Testis (tissue), 3 donors: ENCODE results near the gene KIAA1755. TPM values are rescaled to one million over a fixed set of nuclear protein-coding genes. Genes with fewer than 3 reads are reported as not detected.

Source experiments
- DNase-seq: peaks from one replicate; pipeline ENCODE4 v3.0.0-alpha.2; 2019
- H3K27ac ChIP-seq, 2 donors: fragments of 200-600 bp; sonication (generic); one replicate each; pipeline ENCODE4 v1.5.1; 2019
- H3K27me3 ChIP-seq: fragments of 200-600 bp; sonication (generic); one replicate; pipeline ENCODE4 v1.5.1; 2019
- H3K36me3 ChIP-seq: fragments of 200-600 bp; sonication (generic); one replicate; pipeline ENCODE4 v1.5.1; 2017; ENCODE audit warnings: low read depth; ENCODE audit errors: missing control alignments
- H3K4me1 ChIP-seq: fragments of 200-600 bp; sonication (generic); one replicate; pipeline ENCODE4 v1.5.1; 2019
- H3K4me3 ChIP-seq, 2 donors: fragments of 200-600 bp; sonication (generic); one replicate each; pipeline ENCODE4 v1.5.1; 2017 to 2019
- H3K9me3 ChIP-seq: fragments of 200-600 bp; sonication (generic); one replicate; pipeline ENCODE4 v1.5.1; 2017
- POLR2A ChIP-seq: fragments of 450-650 bp; IDR thresholded peaks from one replicate; pipeline ENCODE4 v1.6.1; 2017; ENCODE audit warnings: antibody characterized with exemption, mild to moderate bottlenecking, moderate library complexity
- WGBS, 2 donors: methylation state at CpG; one replicate each; pipeline ENCODE4 v1.1.5; 2018; 5-methylcytosine and 5-hydroxymethylcytosine counted together
- intact Hi-C: fragments of 100-400 bp; cut with DNase I; formaldehyde crosslinking; loops from one replicate; pipeline ENCODE4 v1.15.1; 2023; ENCODE audit warnings: low total_unique reads
- polyA plus RNA-seq: library from polyadenylated mRNA; stranded (reverse); fragments of 350-450 nt; fragmentation: Illumina TruSeq; extraction: RNeasy Lipid Tissue Mini Kit (QIAGEN cat#74804); gene quantifications from one replicate; pipeline ENCODE4 v1.2.3, GENCODE V29; 2014; ENCODE audit warnings: low read depth, low replicate concordance; ENCODE audit not compliant: insufficient read depth
- total RNA-seq, 2 donors: library from RNA; depleted of rRNA; stranded (reverse); fragments of >200 nt; gene quantifications; one replicate each; pipeline ENCODE4 v1.2.3, GENCODE V29; 2016
- TF ChIP-seq, protein P1 (sequence below), 3 experiments: fragments of 450-650 bp in 2 of 3; fragments of 200-600 bp in 1 of 3; sonication (generic) in 1 of 3; IDR thresholded peaks; one replicate each; pipeline ENCODE4 v1.5.1; 2016 to 2019; ENCODE audit warnings: antibody characterized with exemption in 3 of 3, mild to moderate bottlenecking in 2 of 3, moderate library complexity in 1 of 3

Gene KIAA1755
- total and polyA plus RNA-seq, 3 donors from 2014 or later, result 5.2 to 9.6 (median 7.6) TPM

DNA sequence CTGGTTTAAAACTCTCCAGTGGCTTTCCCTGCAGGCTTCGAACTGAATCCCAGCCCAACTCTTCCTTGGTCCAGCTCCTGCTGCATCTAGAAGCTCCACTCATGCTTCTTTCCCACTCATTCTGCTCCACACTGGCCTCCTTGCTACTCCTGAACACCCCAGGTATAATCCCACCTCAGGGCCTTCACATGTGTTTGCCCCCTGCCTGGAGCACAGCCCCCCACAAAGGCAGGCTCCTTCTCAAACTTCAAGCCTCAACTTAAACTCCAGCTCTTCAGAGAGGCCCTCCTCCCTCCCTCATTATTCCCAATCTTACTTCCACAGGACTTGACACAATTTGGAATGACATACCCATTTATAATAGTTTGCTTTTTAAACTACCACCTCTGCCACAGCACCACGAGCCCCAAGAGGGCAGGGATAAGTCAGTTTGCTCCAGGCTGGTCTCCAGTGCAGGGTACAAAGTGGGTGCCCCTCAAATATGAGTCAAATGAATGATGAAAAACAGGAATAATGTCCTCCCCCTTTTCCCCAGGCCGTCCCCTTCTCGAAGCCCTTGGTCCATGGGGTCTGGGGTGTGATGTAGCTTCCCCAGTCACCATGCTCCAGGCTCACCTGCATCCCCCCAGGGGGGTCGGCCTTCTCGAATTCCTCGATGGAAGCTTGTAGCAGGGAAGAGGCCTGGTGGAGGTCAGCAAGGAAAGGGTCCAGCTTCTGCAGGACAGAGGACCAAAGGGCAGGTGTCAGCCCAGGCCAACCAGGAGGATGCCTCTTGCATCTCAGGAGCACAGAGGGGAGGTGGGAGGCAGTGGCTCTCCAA lies 37.4 kb downstream of the KIAA1755 start:
- 60 to 83% methylated on average over 2 to 7 of the region's 7 CpGs for WGBS, 2 donors
- TF ChIP-seq, protein P1, sequence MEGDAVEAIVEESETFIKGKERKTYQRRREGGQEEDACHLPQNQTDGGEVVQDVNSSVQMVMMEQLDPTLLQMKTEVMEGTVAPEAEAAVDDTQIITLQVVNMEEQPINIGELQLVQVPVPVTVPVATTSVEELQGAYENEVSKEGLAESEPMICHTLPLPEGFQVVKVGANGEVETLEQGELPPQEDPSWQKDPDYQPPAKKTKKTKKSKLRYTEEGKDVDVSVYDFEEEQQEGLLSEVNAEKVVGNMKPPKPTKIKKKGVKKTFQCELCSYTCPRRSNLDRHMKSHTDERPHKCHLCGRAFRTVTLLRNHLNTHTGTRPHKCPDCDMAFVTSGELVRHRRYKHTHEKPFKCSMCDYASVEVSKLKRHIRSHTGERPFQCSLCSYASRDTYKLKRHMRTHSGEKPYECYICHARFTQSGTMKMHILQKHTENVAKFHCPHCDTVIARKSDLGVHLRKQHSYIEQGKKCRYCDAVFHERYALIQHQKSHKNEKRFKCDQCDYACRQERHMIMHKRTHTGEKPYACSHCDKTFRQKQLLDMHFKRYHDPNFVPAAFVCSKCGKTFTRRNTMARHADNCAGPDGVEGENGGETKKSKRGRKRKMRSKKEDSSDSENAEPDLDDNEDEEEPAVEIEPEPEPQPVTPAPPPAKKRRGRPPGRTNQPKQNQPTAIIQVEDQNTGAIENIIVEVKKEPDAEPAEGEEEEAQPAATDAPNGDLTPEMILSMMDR (IDR thresholded peaks at IDR 0.05), result no peak
- no peak for TF ChIP-seq POLR2A
- Histone ChIP-seq H3K4me3 (no peak overlapping the region), H3K27ac (no peak overlapping the region), H3K4me1 (no peaks in the 10 kb centered on the region), H3K27me3 (no peaks in the 10 kb centered on the region), H3K9me3 (no peaks in the 10 kb centered on the region), H3K36me3 (no peaks in the 10 kb centered on the region)
- no peak for DNase-seq
- intact Hi-C loops, result loop anchor here (10.0 kb wide), 1 partner anchor 158 kb away; no protein-coding TSS in a partner anchor

DNA sequence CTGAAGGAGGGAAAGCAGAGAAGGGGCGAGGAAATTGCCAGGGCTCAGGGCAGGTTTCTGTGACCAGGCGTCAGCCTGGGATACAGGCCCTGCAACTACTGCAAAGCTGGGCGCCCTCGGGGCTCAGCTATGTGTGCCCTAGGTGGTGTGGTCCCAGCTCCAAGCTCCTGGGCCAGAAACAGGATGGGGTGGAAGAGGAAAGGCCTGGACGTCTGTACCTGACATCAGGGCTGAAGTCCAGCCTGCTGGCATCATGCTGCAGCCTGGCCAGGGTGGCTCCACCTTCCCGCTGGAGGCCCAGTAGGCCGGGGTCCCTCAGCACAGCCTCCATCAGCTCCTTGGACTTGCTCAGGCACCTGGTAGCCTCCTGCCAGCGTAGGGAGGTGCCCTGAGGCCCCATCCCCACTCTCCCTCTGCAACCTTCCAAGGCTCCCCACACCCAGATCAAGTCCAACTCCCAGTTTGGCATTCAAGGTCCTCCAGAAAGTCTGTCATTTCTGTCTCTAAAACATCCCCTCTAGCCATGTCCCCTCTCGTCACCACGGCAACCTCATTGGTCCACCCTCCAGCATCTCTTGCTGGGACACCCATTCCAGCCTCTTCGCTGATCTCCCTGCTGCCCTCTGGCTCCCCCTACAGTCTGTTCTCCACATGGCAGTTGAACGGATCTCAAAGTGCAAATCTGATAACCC lies 38.2 kb downstream of the KIAA1755 start:
- H3K27ac ChIP-seq, result no peak overlapping the region
- TF ChIP-seq POLR2A, result no peak
- TF ChIP-seq, protein P1 (IDR thresholded peaks at IDR 0.05), result peak; percentile 50 to 86 (median 68)
- intact Hi-C loops, result loop anchor here (10.0 kb wide), 1 partner anchor 158 kb away; no protein-coding TSS in a partner anchor
- H3K4me3 ChIP-seq, result no peak overlapping the region
- 59 to 68% methylated on average over 7 to 12 of the region's 12 CpGs for WGBS, 2 donors
- H3K27me3 ChIP-seq, result no peaks in the 10 kb centered on the region
- DNase-seq, result peak; percentile 78
- H3K36me3 ChIP-seq, result no peaks in the 10 kb centered on the region
- no peaks in the 10 kb centered on the region for H3K9me3 ChIP-seq
- no peaks in the 10 kb centered on the region for H3K4me1 ChIP-seq

DNA sequence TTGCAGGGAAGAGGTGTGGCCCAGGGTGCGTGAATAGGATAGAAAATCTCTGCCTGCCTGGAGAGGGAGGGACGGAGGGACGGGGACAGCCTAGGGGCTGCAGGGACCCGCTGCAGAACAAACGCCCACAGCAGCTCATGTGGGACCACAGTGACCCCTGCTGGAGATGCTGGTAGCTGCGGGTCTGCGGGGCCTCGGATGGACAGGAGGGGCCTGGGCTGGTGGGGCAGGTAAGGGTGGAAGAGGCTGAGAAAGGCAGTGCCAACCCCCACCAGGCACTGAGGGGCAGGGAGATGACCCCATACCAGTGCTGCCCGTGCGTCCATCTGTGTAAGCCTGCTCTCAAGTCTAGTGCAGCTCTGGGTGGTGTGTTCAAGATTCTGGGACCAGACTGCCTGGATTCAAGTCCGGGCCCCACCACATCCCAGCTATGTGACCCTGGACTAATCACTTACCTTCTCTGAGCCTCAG lies 39.4 kb downstream of the KIAA1755 start:
- WGBS, 2 donors, result 32 to 42% methylated on average over 9 to 11 of the region's 11 CpGs
- Histone ChIP-seq H3K27ac (no peak overlapping the region), H3K36me3 (no peaks in the 10 kb centered on the region), H3K9me3 (no peaks in the 10 kb centered on the region), H3K27me3 (no peaks in the 10 kb centered on the region), H3K4me1 (no peaks in the 10 kb centered on the region), H3K4me3 (no peak overlapping the region)
- TF ChIP-seq POLR2A, result no peak
- TF ChIP-seq, protein P1 (IDR thresholded peaks at IDR 0.05), result peak; percentile 74 to 88 (median 79)
- peak; percentile 72 for DNase-seq
- intact Hi-C loops, result loop anchor here (10.0 kb wide), 1 partner anchor 156 kb away; no protein-coding TSS in a partner anchor

DNA sequence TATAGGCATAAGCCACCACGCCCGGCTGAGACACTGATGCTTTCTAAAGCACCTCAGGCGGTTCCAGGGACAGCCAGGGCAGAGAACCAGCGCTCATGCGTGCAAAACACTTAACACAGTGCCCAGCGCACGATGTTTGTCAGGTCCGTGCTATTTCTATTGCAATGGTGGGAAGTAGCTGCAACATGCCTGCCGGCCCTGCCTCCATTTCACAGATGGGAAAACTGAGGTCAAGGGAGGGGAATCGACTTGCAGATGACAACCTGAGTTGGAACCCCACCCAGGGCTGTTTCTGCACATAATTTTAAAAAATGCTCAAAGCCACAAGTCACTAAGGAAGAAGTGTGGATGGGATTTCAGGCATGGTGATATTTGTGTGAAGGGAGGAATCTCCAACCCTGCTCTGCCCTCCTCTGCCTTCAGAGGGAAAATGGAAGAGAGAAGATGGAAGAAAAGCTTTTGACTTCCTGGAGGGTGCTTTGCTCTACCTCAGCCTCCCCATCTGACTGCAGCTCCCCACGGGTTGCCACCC lies 39.9 kb downstream of the KIAA1755 start:
- Histone ChIP-seq H3K4me3 (no peak overlapping the region), H3K4me1 (no peaks in the 10 kb centered on the region), H3K27me3 (no peaks in the 10 kb centered on the region), H3K9me3 (no peaks in the 10 kb centered on the region), H3K27ac (no peak overlapping the region), H3K36me3 (no peaks in the 10 kb centered on the region)
- intact Hi-C loops, result loop anchor here (10.0 kb wide), 1 partner anchor 156 kb away; no protein-coding TSS in a partner anchor
- DNase-seq, result no peak
- TF ChIP-seq POLR2A, result no peak
- TF ChIP-seq, protein P1 (IDR thresholded peaks at IDR 0.05), result no peak
- 76 to 90% methylated on average over 10 to 11 of the region's 11 CpGs for WGBS, 2 donors
